NT2/D1 (cell line): Measurements from ENCODE around the gene RAB5IF.

Experiments
- DNase-seq: peaks from one replicate; pipeline ENCODE4 v3.0.0-alpha.2; 2011; ENCODE audit warnings: low read depth, low spot score
- H3K27me3 ChIP-seq: 2 replicates; pipeline ENCODE4 v1.6.0; 2011; ENCODE audit warnings: mild to moderate bottlenecking; ENCODE audit not compliant: insufficient read length, insufficient read depth
- H3K36me3 ChIP-seq: 2 replicates; pipeline ENCODE4 v1.6.1; 2011; ENCODE audit warnings: mild to moderate bottlenecking, low read length, mixed read lengths; ENCODE audit not compliant: insufficient read depth, insufficient read length
- H3K4me1 ChIP-seq: 2 replicates; pipeline ENCODE4 v1.5.1; 2011; ENCODE audit not compliant: insufficient read depth, insufficient read length
- H3K4me3 ChIP-seq: 2 replicates; pipeline ENCODE4 v1.5.1; 2011; ENCODE audit warnings: low read depth; ENCODE audit not compliant: insufficient read length
- H3K9ac ChIP-seq: 2 replicates; pipeline ENCODE4 v1.6.0; 2011; ENCODE audit warnings: low read depth; ENCODE audit not compliant: insufficient read length
- H3K9me3 ChIP-seq: 2 replicates; pipeline ENCODE4 v1.5.1; 2011; ENCODE audit warnings: mild to moderate bottlenecking, low read length; ENCODE audit not compliant: insufficient read depth
- SUZ12 ChIP-seq: IDR thresholded peaks from 2 replicates; pipeline ENCODE4 v1.6.1; 2011; ENCODE audit not compliant: insufficient read length, insufficient read depth; ENCODE audit errors: extremely low read depth
- YY1 ChIP-seq: IDR thresholded peaks from 2 replicates; pipeline ENCODE4 v1.6.1; 2011; ENCODE audit not compliant: insufficient read length, insufficient read depth
- ZNF274 ChIP-seq: IDR thresholded peaks from 2 replicates; pipeline ENCODE4 v1.6.1; 2011; ENCODE audit warnings: mild to moderate bottlenecking, low read depth, low read length

The RAB5IF gene

DNA sequence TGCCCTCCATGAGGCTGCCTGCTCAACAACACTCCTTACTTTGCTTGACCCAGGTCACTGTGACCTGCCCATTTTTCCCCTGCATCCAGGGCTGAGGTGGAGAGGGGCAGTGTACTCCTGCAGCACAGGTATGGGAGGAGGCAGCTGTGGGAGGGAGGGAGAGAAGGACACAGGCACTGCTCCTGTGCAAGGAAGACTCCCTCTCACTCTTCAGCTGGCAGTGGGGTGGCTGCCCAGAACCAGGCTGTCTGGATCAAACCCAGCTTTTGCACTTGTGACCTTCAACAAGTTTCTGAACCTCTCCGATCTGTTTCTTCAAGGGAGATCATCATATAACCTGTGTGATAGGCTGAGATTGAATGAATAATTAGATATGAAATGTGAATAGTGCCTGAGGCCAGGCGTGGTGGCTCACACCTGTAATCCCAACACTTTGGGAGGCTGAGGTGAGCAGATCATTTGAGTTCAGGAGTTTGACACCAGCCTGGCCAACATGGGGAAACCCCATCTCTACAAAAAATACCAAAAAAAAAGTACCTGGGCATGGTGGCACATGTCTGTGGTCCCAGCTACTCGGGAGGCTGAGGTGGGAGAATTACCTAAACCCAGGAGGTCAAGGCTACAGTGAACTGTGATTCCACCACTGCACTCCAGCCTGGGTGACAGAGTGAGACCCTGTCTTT lies 18.1 kb upstream of the RAB5IF start:
- TF ChIP-seq ZNF274 (no peak), YY1 (no peak), SUZ12 (no peak)
- DNase-seq, result no peak
- peaks cover 60% of the 10 kb centered on the region for H3K36me3 ChIP-seq

DNA sequence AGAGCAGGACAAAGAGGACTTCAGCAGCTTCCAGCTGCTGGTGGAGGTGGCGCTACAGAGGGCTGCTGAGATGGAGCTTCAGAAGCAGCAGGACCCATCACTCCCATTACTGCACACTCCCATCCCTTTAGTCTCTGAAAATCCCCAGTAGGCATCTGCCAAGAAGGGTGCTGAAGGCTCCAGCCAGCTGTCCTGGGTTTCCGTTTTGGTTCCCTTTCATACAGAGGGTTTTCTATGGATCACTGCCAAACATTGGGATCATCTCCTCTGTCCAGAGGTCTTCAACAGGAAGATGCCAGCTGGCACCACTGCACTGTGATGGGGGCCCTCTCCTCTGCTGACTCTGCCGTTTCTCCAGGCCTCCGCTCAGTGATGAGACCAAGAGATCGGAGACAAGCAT lies 14.3 kb upstream of the RAB5IF start:
- TF ChIP-seq YY1 (no peak), SUZ12 (no peak), ZNF274 (no peak)
- DNase-seq, result no peak
- Histone ChIP-seq H3K4me3 (no peak overlapping the region), H3K9me3 (peaks cover 11% of the 10 kb centered on the region; the same call in 1 of the 2 replicates), H3K9ac (peak overlapping the region; percentile 37), H3K4me1 (peaks cover 21% of the 10 kb centered on the region), H3K36me3 (peaks cover 74% of the 10 kb centered on the region), H3K27me3 (no peaks in the 10 kb centered on the region)

More for the DNA sequence above, 18.1 kb upstream of the RAB5IF start:
- Histone ChIP-seq H3K4me1 (peaks cover 32% of the 10 kb centered on the region), H3K4me3 (no peak overlapping the region), H3K9me3 (peaks cover 3% of the 10 kb centered on the region; the same call in 1 of the 2 replicates), H3K9ac (peak overlapping the region; percentile 71), H3K27me3 (no peaks in the 10 kb centered on the region)

DNA sequence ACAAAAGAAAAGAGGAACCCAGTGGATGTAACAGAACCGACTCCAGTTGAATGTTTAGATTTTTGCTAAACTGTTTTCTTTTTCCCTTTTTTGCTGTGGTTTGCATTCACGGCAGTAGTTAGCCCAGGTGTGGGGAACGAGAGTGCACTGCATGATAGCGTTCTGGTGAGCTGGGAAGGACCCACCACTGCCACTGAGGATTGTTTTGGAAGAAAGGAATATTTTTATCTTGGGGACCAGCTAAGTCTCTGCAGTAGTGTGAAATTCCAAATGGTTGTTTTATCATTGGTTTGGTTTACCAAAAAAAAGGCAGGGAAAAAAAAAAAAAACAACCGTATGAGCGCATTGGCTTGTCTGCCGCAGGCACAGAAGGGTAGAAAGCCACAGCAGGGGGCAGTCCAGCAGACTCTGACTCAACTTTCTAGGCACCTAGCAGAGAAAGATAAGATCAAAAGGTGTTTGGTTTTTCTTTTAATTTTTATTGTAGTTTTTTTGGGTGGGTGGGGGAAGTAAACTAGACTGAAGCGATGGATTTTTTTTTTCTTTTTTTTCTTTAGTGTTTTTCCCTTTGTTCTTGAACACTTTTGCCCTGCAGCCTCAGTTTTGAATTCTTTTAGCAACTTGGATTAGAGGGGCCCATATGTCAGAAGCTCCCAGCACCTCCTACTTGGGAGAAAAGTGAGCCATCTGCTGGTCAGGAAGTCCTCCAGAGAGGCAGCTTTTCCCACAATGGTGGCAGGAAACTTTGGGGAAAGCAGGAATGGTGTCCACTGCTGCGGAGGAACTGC lies 13.5 kb upstream of the RAB5IF start:
- H3K36me3 ChIP-seq, result peaks cover 69% of the 10 kb centered on the region
- H3K9me3 ChIP-seq, result peaks cover 11% of the 10 kb centered on the region; the same call in 1 of the 2 replicates
- no peak for TF ChIP-seq YY1
- TF ChIP-seq SUZ12, result no peak
- no peak for TF ChIP-seq ZNF274
- no peaks in the 10 kb centered on the region for H3K27me3 ChIP-seq
- no peak overlapping the region for H3K4me3 ChIP-seq
- H3K9ac ChIP-seq, result peak overlapping the region; percentile 37
- no peak for DNase-seq
- peaks cover 17% of the 10 kb centered on the region for H3K4me1 ChIP-seq

DNA sequence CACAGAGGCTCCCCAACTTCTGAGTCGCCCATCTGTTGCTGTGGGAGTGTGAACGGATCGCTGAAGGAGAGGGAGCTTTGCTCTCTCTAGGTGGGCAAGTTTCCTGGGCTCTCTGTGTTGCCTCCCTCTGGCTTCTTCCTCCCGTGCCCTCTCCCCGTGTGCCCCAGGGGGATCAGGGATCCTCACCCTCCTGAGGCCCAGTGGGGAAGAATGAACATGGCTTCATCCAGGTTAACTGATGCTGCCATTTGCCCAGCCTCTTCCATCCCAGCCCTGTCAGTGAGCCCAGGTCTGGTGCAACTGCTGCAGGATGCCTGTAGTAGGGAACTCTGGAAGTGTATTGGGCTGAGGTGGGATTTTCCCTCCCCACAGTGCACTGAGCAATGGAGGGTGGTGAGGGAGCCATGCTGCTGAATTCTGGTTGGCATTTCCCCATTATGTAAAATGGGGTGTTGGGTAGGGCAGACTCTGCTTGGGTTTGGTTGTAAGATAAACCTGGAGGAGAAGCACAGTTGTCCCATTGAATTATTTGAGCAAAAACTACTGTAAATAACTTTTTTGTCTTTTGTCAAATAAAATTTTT lies 12.1 kb upstream of the RAB5IF start:
- H3K9me3 ChIP-seq, result peaks cover 11% of the 10 kb centered on the region; the same call in 1 of the 2 replicates
- no peaks in the 10 kb centered on the region for H3K27me3 ChIP-seq
- TF ChIP-seq SUZ12 (no peak), YY1 (no peak), ZNF274 (no peak)
- peaks cover 18% of the 10 kb centered on the region for H3K4me1 ChIP-seq
- DNase-seq, result no peak
- H3K9ac ChIP-seq, result no peak overlapping the region
- no peak overlapping the region for H3K4me3 ChIP-seq
- peaks cover 56% of the 10 kb centered on the region for H3K36me3 ChIP-seq

DNA sequence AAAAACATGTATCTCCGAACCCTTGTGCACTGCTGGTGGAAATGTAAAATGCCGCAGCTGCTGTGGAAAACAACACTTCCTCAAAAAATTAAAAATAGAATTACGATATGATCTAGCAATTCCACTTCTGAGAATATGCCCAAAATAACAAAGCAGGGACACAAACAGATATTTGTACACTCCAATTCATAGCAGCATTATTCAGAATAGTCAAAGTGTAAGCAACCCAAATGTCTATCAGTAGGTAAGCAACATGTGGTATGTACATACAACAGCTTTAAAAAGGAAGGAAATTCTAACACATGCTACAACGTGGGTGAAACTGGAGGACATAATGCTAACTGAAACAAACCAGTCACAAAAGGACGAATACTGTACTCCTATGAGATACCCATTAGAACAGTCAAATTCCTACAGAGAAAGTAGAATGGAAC lies 5.7 kb upstream of the RAB5IF start:
- Histone ChIP-seq H3K27me3 (no peaks in the 10 kb centered on the region), H3K36me3 (peaks cover 5% of the 10 kb centered on the region), H3K9me3 (no peaks in the 10 kb centered on the region), H3K4me3 (no peak overlapping the region), H3K9ac (no peak overlapping the region), H3K4me1 (peaks cover 13% of the 10 kb centered on the region)
- TF ChIP-seq YY1, result no peak
- no peak for TF ChIP-seq ZNF274
- no peak for TF ChIP-seq SUZ12
- no peak for DNase-seq

DNA sequence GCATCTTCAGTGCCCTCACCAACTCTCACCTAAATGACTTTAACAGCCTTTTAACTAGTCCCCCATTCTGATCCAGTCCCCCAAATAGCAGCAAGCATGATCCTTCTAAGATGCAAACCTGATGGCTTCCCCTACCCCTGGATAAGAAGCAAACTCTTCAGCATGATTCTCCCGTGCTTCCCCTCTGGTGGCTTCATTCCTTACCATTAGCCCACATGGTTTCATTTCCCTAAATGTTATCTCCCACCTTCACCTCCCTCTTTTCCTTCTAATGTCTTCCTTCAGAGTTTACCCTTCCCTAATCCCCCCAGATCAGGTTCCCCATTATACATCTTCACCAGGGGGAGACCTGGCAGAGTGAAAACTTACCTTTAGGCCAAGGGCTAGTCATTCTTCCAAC lies 4.0 kb upstream of the RAB5IF start:
- peaks cover 14% of the 10 kb centered on the region for H3K4me1 ChIP-seq
- H3K9ac ChIP-seq, result no peak overlapping the region
- no peak overlapping the region for H3K4me3 ChIP-seq
- DNase-seq, result no peak
- no peaks in the 10 kb centered on the region for H3K9me3 ChIP-seq
- H3K36me3 ChIP-seq, result no peaks in the 10 kb centered on the region
- H3K27me3 ChIP-seq, result no peaks in the 10 kb centered on the region
- TF ChIP-seq SUZ12 (no peak), YY1 (no peak), ZNF274 (no peak)

DNA sequence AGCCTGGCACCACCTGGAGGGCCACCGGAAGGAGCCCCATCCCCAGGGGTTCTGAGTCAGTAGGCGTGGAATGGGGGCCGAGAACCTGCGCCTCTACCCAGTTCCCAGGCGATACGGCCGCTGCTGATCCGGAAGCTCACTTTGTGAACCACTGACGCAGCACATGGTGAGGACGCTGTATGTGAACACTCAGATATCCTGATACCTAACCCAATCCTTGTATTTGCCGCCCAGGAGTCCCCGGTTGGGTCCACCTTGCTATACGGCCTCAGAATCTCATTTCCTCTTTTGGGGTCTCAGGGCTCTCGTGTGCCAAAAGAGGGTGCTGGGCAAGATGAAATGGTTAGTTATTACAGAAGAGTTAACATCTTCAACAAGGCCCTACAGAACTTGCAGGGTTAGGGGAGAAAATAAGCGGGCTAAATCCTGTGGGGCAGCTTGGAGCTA lies 604 bp upstream of the RAB5IF start:
- Histone ChIP-seq H3K4me3 (peak overlapping the region; percentile 99), H3K4me1 (peaks cover 7% of the 10 kb centered on the region), H3K36me3 (peaks cover 26% of the 10 kb centered on the region), H3K9me3 (no peaks in the 10 kb centered on the region), H3K27me3 (no peaks in the 10 kb centered on the region), H3K9ac (peak overlapping the region; percentile 47)
- no peak for DNase-seq
- TF ChIP-seq ZNF274, result no peak
- TF ChIP-seq SUZ12, result no peak
- TF ChIP-seq YY1, result no peak
